Activated CD8-positive, alpha-beta memory T cell treated with anti-CD3 and anti-CD28 coated beads, Interleukin-2, amount 10 ng/mL, durations not matched to agents 7 days and 5 days (primary cell): ENCODE data around the gene ZFAND5. TPM values are rescaled to one million over a fixed set of nuclear protein-coding genes. Genes with fewer than 3 reads are reported as not detected.

ENCODE experiments used
- ATAC-seq: fragments of 150-1000 bp; cut with Tn5 transposase; one replicate; pipeline ENCODE4 v1.10.0; 2021; ENCODE audit warnings: moderate library complexity
- CTCF ChIA-PET: fragments of 350-600 bp; sonication (Branson Sonifier 250); formaldehyde crosslinking; loops from one replicate; lab custom pipeline; 2021; ENCODE audit warnings: antibody characterized with exemption; lab: Charles Lee
- DNase-seq: peaks from one replicate; pipeline ENCODE4 v3.0.0-alpha.2; 2020
- H3K27ac Mint-ChIP-seq: one replicate; pipeline ENCODE4 v1.8.0; 2021; ENCODE audit warnings: mild to moderate bottlenecking, mixed read lengths
- H3K27me3 Mint-ChIP-seq: one replicate; pipeline ENCODE4 v1.8.0; 2021; ENCODE audit warnings: mixed read lengths
- H3K36me3 Mint-ChIP-seq: one replicate; pipeline ENCODE4 v1.8.0; 2021; ENCODE audit warnings: mild to moderate bottlenecking, mixed read lengths
- H3K4me1 Mint-ChIP-seq: one replicate; pipeline ENCODE4 v1.8.0; 2021; ENCODE audit warnings: mixed read lengths
- H3K4me3 Mint-ChIP-seq: one replicate; pipeline ENCODE4 v1.8.0; 2021; ENCODE audit warnings: mild to moderate bottlenecking, moderate library complexity, mixed read lengths
- H3K9me3 Mint-ChIP-seq: one replicate; pipeline ENCODE4 v1.8.0; 2022; ENCODE audit warnings: low read depth, mixed read lengths
- total RNA-seq, 2 experiments: library from RNA; stranded (reverse); gene quantifications; one replicate each; pipeline ENCODE4 v1.2.3, GENCODE V29; 2021

ZFAND5 gene
- 100 to 1,000 TPM in 1 of 2 experiments, 10 to 100 TPM in 1; 71.7 to 112 TPM for total RNA-seq

- Mint-ChIP-seq H3K27ac (peak within 1 kb of the TSS; percentile 98), H3K27me3 (no peaks in the 10 kb centered on the region), H3K4me1 (peaks cover 39% of the 10 kb centered on the region), H3K4me3 (peak within 1 kb of the TSS; percentile 88), H3K9me3 (no peaks in the 10 kb centered on the region), H3K36me3 (peaks cover 23% of the 10 kb centered on the region)
- CTCF ChIA-PET, result interaction anchor here (1.3 kb wide), 1 partner anchor 79 kb away, joined by 8 read pairs; no protein-coding TSS in a partner anchor
- ATAC-seq, result peak; percentile 82
- peak; percentile 95 for DNase-seq
Measured at GRCh38 chr9:72364679-72365524, at the start of gene ZFAND5. Gene ZFAND5, minus strand, starts transcription at chr9:72365208. Its CDS starts 4,430 bp downstream, at chr9:72360778.

- H3K4me1 Mint-ChIP-seq, result no peaks in the 10 kb centered on the region
- H3K36me3 Mint-ChIP-seq, result no peaks in the 10 kb centered on the region
- ATAC-seq (no peak), DNase-seq (no peak)
- CTCF ChIA-PET, result no interaction called here
- no peaks in the 10 kb centered on the region for H3K9me3 Mint-ChIP-seq
- H3K27ac Mint-ChIP-seq, result no peak overlapping the region
- H3K4me3 Mint-ChIP-seq, result no peak overlapping the region
- no peaks in the 10 kb centered on the region for H3K27me3 Mint-ChIP-seq
Measured at GRCh38 chr9:72412483-72413040, 47.6 kb upstream of the ZFAND5 start.

GRCh38 chr9:72410214-72410613 is 45.2 kb upstream of the ZFAND5 start:
- H3K9me3 Mint-ChIP-seq, result no peaks in the 10 kb centered on the region
- no peak overlapping the region for H3K4me3 Mint-ChIP-seq
- no peaks in the 10 kb centered on the region for H3K36me3 Mint-ChIP-seq
- H3K27ac Mint-ChIP-seq, result no peak overlapping the region
- CTCF ChIA-PET, result no interaction called here
- DNase-seq, result no peak
- ATAC-seq, result no peak
- H3K4me1 Mint-ChIP-seq, result no peaks in the 10 kb centered on the region
- no peaks in the 10 kb centered on the region for H3K27me3 Mint-ChIP-seq

- Mint-ChIP-seq H3K27ac (no peak overlapping the region), H3K4me3 (no peak overlapping the region), H3K9me3 (no peaks in the 10 kb centered on the region), H3K36me3 (no peaks in the 10 kb centered on the region), H3K27me3 (no peaks in the 10 kb centered on the region), H3K4me1 (no peaks in the 10 kb centered on the region)
- CTCF ChIA-PET, result no interaction called here
- no peak for DNase-seq
- ATAC-seq, result no peak
Measured at GRCh38 chr9:72407114-72407513, 42.1 kb upstream of the ZFAND5 start.

GRCh38 chr9:72402744-72403143 is 37.7 kb upstream of the ZFAND5 start:
- no peaks in the 10 kb centered on the region for H3K4me1 Mint-ChIP-seq
- no peak overlapping the region for H3K4me3 Mint-ChIP-seq
- ATAC-seq (no peak), DNase-seq (no peak)
- H3K36me3 Mint-ChIP-seq, result no peaks in the 10 kb centered on the region
- no peaks in the 10 kb centered on the region for H3K9me3 Mint-ChIP-seq
- CTCF ChIA-PET, result no interaction called here
- H3K27ac Mint-ChIP-seq, result no peak overlapping the region
- H3K27me3 Mint-ChIP-seq, result no peaks in the 10 kb centered on the region

GRCh38 chr9:72401396-72401795 is 36.4 kb upstream of the ZFAND5 start:
- no peaks in the 10 kb centered on the region for H3K36me3 Mint-ChIP-seq
- H3K27me3 Mint-ChIP-seq, result no peaks in the 10 kb centered on the region
- no peak overlapping the region for H3K4me3 Mint-ChIP-seq
- DNase-seq, result no peak
- H3K9me3 Mint-ChIP-seq, result no peaks in the 10 kb centered on the region
- H3K4me1 Mint-ChIP-seq, result no peaks in the 10 kb centered on the region
- no peak overlapping the region for H3K27ac Mint-ChIP-seq
- no peak for ATAC-seq
- CTCF ChIA-PET, result no interaction called here

- H3K4me1 Mint-ChIP-seq, result no peaks in the 10 kb centered on the region
- CTCF ChIA-PET, result no interaction called here
- H3K27me3 Mint-ChIP-seq, result no peaks in the 10 kb centered on the region
- H3K27ac Mint-ChIP-seq, result no peak overlapping the region
- DNase-seq (no peak), ATAC-seq (no peak)
- no peaks in the 10 kb centered on the region for H3K36me3 Mint-ChIP-seq
- H3K9me3 Mint-ChIP-seq, result no peaks in the 10 kb centered on the region
- H3K4me3 Mint-ChIP-seq, result no peak overlapping the region
Measured at GRCh38 chr9:72400866-72401265, 35.9 kb upstream of the ZFAND5 start.

GRCh38 chr9:72399391-72399790 is 34.4 kb upstream of the ZFAND5 start:
- ATAC-seq, result no peak
- no peaks in the 10 kb centered on the region for H3K4me1 Mint-ChIP-seq

GRCh38 chr9:72396247-72397091 is 31.5 kb upstream of the ZFAND5 start:
- no peaks in the 10 kb centered on the region for H3K4me1 Mint-ChIP-seq
- H3K27me3 Mint-ChIP-seq, result peaks cover 13% of the 10 kb centered on the region
- no peak for DNase-seq
- no peak overlapping the region for H3K27ac Mint-ChIP-seq
- no peaks in the 10 kb centered on the region for H3K36me3 Mint-ChIP-seq
- CTCF ChIA-PET, result no interaction called here
- no peaks in the 10 kb centered on the region for H3K9me3 Mint-ChIP-seq
- H3K4me3 Mint-ChIP-seq, result no peak overlapping the region
- ATAC-seq, result no peak

More at GRCh38 chr9:72399391-72399790, 34.4 kb upstream of the ZFAND5 start:
- Mint-ChIP-seq H3K27ac (no peak overlapping the region), H3K36me3 (no peaks in the 10 kb centered on the region), H3K9me3 (no peaks in the 10 kb centered on the region), H3K4me3 (no peak overlapping the region), H3K27me3 (peaks cover 2% of the 10 kb centered on the region)
- CTCF ChIA-PET, result interaction anchor here (0.6 kb wide), 1 partner anchor 231 kb away, joined by 3 read pairs; no protein-coding TSS in a partner anchor
- no peak for DNase-seq

GRCh38 chr9:72394066-72394465 is 29.1 kb upstream of the ZFAND5 start:
- Mint-ChIP-seq H3K27me3 (peaks cover 13% of the 10 kb centered on the region), H3K36me3 (peaks cover 2% of the 10 kb centered on the region), H3K27ac (no peak overlapping the region), H3K4me3 (no peak overlapping the region), H3K4me1 (peaks cover 10% of the 10 kb centered on the region), H3K9me3 (no peaks in the 10 kb centered on the region)
- CTCF ChIA-PET, result interaction anchor here (0.6 kb wide), 1 partner anchor 525 kb away, joined by 3 read pairs; no protein-coding TSS in a partner anchor
- ATAC-seq (no peak), DNase-seq (no peak)

GRCh38 chr9:72390907-72391306 is 25.9 kb upstream of the ZFAND5 start:
- Mint-ChIP-seq H3K36me3 (peaks cover 2% of the 10 kb centered on the region), H3K9me3 (no peaks in the 10 kb centered on the region), H3K27me3 (peaks cover 13% of the 10 kb centered on the region), H3K27ac (no peak overlapping the region), H3K4me3 (no peak overlapping the region), H3K4me1 (peaks cover 21% of the 10 kb centered on the region)
- no peak for DNase-seq
- CTCF ChIA-PET, result interaction anchor here (0.9 kb wide), 1 partner anchor 53 kb away, joined by 3 read pairs; no protein-coding TSS in a partner anchor
- no peak for ATAC-seq

GRCh38 chr9:72386186-72386585 is 21.2 kb upstream of the ZFAND5 start:
- DNase-seq (no peak), ATAC-seq (no peak)
- Mint-ChIP-seq H3K36me3 (peaks cover 2% of the 10 kb centered on the region), H3K4me3 (no peak overlapping the region), H3K27me3 (no peaks in the 10 kb centered on the region), H3K27ac (no peak overlapping the region), H3K4me1 (peaks cover 20% of the 10 kb centered on the region), H3K9me3 (no peaks in the 10 kb centered on the region)
- CTCF ChIA-PET, result no interaction called here
